ENCODE measurements around the gene SLC25A14.
"Not testable (repeated sequence)": the region's sequence is repeated elsewhere in the genome, so short reads cannot be mapped to it uniquely, and the experiment has no call there.

DNA sequence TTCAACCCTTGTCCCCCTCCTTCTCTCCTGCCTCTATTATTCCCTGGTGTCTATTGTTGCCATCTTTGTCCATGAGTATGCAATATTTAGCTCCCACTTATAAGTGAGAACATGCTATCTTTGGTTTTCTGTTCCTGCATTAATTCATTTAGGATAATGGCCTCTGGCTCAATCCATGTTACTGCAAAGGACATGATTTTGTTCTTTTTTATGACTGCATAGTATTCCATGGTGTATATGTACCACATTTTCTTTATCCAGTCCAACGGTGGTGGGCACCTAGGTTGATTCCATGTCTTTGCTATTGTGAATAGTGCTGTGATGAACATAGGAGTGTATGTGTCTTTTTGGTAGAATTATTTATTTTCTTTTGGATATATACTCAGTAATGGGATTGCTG is 12.3 kb downstream of the SLC25A14 start:
- TF ChIP-seq, protein P1, sequence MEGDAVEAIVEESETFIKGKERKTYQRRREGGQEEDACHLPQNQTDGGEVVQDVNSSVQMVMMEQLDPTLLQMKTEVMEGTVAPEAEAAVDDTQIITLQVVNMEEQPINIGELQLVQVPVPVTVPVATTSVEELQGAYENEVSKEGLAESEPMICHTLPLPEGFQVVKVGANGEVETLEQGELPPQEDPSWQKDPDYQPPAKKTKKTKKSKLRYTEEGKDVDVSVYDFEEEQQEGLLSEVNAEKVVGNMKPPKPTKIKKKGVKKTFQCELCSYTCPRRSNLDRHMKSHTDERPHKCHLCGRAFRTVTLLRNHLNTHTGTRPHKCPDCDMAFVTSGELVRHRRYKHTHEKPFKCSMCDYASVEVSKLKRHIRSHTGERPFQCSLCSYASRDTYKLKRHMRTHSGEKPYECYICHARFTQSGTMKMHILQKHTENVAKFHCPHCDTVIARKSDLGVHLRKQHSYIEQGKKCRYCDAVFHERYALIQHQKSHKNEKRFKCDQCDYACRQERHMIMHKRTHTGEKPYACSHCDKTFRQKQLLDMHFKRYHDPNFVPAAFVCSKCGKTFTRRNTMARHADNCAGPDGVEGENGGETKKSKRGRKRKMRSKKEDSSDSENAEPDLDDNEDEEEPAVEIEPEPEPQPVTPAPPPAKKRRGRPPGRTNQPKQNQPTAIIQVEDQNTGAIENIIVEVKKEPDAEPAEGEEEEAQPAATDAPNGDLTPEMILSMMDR (conservative IDR thresholded peaks at IDR 0.05; ENCODE audit: low read depth, low read length) = not testable (repeated sequence)
- not testable (repeated sequence) for TF ChIP-seq EZH2 (IDR thresholded peaks at IDR 0.05; ENCODE audit: borderline replicate concordance, low read depth, low read length, poor library complexity, severe bottlenecking)
